Right lobe of liver (tissue), 4 donors: Measurements from ENCODE around the gene TMEM178A.

Experiments
- CTCF ChIP-seq, 4 donors: fragments of 200-600 bp in 3 of 4; fragments of 450-650 bp in 1 of 4; IDR thresholded peaks; one replicate each; pipeline versions ENCODE4 v1.5.1 to v1.8.0; 2016 to 2022; ENCODE audit warnings: antibody characterized with exemption in 4 of 4, mild to moderate bottlenecking in 2 of 4
- POLR2A ChIP-seq: fragments of 450-650 bp; IDR thresholded peaks from one replicate; pipeline ENCODE4 v1.6.1; 2017; ENCODE audit warnings: antibody characterized with exemption, mild to moderate bottlenecking
- donor health status: DM: no; HTN: no; CAD: no.
- donor health status: DM: no; HTN: no; CAD: no.
- donor health status: DM: no; HTN: yes; CAD: no.

- TF ChIP-seq CTCF (IDR thresholded peaks at IDR 0.05): no peak
- TF ChIP-seq POLR2A: no peak
These were observed 10.6 kb downstream of the TMEM178A start for GRCh38 chr2:39676342-39676741.
